ENCODE measurements around the gene NXT2.

NXT2 gene

DNA sequence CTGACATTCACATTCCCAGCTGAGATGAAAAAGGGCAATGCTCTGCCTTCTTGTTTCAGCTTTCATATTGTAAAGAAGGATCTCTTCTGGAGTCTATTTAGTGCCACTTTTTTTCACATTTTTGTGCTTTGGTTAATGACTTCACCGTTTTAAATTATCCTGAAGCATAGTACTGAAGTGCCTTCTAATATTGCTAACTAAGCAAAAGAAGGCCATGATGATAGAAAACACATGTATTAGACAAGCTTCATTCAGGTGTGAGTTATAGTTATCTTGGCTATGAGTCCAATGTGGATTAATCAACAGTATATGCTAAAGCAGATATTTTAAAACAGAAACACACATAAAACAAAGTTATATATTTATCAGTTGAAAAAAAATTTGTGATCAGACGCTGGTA is 40.4 kb downstream of the NXT2 start:
- TF ChIP-seq, protein P1, sequence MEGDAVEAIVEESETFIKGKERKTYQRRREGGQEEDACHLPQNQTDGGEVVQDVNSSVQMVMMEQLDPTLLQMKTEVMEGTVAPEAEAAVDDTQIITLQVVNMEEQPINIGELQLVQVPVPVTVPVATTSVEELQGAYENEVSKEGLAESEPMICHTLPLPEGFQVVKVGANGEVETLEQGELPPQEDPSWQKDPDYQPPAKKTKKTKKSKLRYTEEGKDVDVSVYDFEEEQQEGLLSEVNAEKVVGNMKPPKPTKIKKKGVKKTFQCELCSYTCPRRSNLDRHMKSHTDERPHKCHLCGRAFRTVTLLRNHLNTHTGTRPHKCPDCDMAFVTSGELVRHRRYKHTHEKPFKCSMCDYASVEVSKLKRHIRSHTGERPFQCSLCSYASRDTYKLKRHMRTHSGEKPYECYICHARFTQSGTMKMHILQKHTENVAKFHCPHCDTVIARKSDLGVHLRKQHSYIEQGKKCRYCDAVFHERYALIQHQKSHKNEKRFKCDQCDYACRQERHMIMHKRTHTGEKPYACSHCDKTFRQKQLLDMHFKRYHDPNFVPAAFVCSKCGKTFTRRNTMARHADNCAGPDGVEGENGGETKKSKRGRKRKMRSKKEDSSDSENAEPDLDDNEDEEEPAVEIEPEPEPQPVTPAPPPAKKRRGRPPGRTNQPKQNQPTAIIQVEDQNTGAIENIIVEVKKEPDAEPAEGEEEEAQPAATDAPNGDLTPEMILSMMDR (conservative IDR thresholded peaks at IDR 0.05), result no peak

GRCh38 chrX:109578916-109579315 is 42.3 kb downstream of the NXT2 start:
- H3K27ac ChIP-seq, result no peak overlapping the region
- TF ChIP-seq, protein P1 (conservative IDR thresholded peaks at IDR 0.05), result no peak

More for the DNA sequence above, 40.4 kb downstream of the NXT2 start:
- no peak overlapping the region for H3K27ac ChIP-seq

GRCh38 chrX:109585488-109585887 is 48.8 kb downstream of the NXT2 start:
- no peak overlapping the region for H3K27ac ChIP-seq
- TF ChIP-seq, protein P1 (conservative IDR thresholded peaks at IDR 0.05), result no peak

GRCh38 chrX:109590176-109590575 is 53.5 kb downstream of the NXT2 start:
- TF ChIP-seq, protein P1 (conservative IDR thresholded peaks at IDR 0.05), result no peak
- H3K27ac ChIP-seq, result no peak overlapping the region
